HG03354 (cell line): ENCODE data around the gene ILF3.

ENCODE experiments used
- ATAC-seq: cut with Tn5 transposase; IDR thresholded peaks from one replicate; pipeline ENCODE4 v1.9.1; 2021; ENCODE audit warnings: mild to moderate bottlenecking; ENCODE audit not compliant: unreplicated experiment, poor library complexity, severe bottlenecking

ILF3 gene

GRCh38 chr19:10653732-10654609 is at the start of gene ILF3:
Gene ILF3 (plus strand): TSS chr19:10654346. CDS start chr19:10670606, 16,260 bp downstream.
- ATAC-seq = peak; percentile 76

GRCh38 chr19:10604460-10604980 is 49.6 kb upstream of the ILF3 start:
- ATAC-seq = peak; percentile 28

GRCh38 chr19:10611907-10612306 is 42.2 kb upstream of the ILF3 start:
- no peak for ATAC-seq

- ATAC-seq = no peak
Observed at GRCh38 chr19:10612499-10613119, 41.5 kb upstream of the ILF3 start.

- ATAC-seq = no peak
Observed at GRCh38 chr19:10615429-10616023, 38.6 kb upstream of the ILF3 start.

- ATAC-seq = no peak
Observed at GRCh38 chr19:10617409-10618121, 36.6 kb upstream of the ILF3 start.

GRCh38 chr19:10618846-10619245 is 35.3 kb upstream of the ILF3 start:
- ATAC-seq = no peak

GRCh38 chr19:10620786-10621185 is 33.4 kb upstream of the ILF3 start:
- ATAC-seq = no peak

- no peak for ATAC-seq
Observed at GRCh38 chr19:10621966-10622365, 32.2 kb upstream of the ILF3 start.

GRCh38 chr19:10624585-10624984 is 29.6 kb upstream of the ILF3 start:
- ATAC-seq = no peak

GRCh38 chr19:10625003-10625761 is 29.0 kb upstream of the ILF3 start, which contains the start of gene SLC44A2:
Gene SLC44A2 (plus strand): TSS chr19:10625553. CDS start chr19:10625634, 81 bp downstream.
- no peak for ATAC-seq

- ATAC-seq = no peak
Observed at GRCh38 chr19:10625762-10626138, 28.4 kb upstream of the ILF3 start.

GRCh38 chr19:10631874-10632273 is 22.3 kb upstream of the ILF3 start:
- no peak for ATAC-seq

GRCh38 chr19:10634430-10634829 is 19.7 kb upstream of the ILF3 start:
- ATAC-seq = no peak

GRCh38 chr19:10634963-10635362 is 19.2 kb upstream of the ILF3 start:
- ATAC-seq = no peak

- ATAC-seq = no peak
Observed at GRCh38 chr19:10636304-10636972, 17.7 kb upstream of the ILF3 start.

GRCh38 chr19:10637894-10638293 is 16.3 kb upstream of the ILF3 start:
- ATAC-seq = no peak

GRCh38 chr19:10639836-10640235 is 14.3 kb upstream of the ILF3 start:
- ATAC-seq = no peak

GRCh38 chr19:10640361-10640760 is 13.8 kb upstream of the ILF3 start:
- no peak for ATAC-seq
